ENCODE measurements around the gene KLHDC1.

KLHDC1 gene

DNA sequence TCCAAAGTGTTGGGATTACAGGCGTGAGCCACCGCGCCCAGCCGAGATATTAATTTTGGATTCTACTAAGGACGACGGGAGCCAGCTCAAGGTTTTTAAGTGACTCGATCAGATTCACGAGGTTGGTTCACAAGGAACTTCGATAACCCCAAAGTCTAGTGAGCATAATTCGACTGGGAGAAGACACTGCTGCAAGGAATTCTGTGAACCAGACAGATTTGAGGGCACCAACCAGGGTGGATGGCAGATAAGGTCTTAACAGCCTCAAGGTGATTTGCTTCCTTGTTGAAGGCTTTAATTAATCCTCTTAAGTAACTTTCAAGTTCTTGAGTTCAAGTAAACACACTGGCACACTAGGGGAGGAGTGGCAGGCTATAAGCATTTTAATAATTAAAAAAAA, 73.9 kb downstream of the KLHDC1 start:
- Histone ChIP-seq H3K79me2 (ENCODE audit: insufficient read depth, low read depth) (peaks cover 12% of the 10 kb centered on the region; the same call in 1 of the 2 replicates), H3K27me3 (ENCODE audit: insufficient read depth, low read depth) (no peaks in the 10 kb centered on the region), H3K9ac (peak overlapping the region; percentile 95), H3K4me3 (IDR thresholded peaks at IDR 0.05; ENCODE audit: insufficient read depth, low read depth, low read length) (no peak overlapping the region), H2AFZ (ENCODE audit: low read depth) (peak overlapping the region; percentile 78), H3K36me3 (ENCODE audit: insufficient read depth) (no peaks in the 10 kb centered on the region), H3K4me1 (ENCODE audit: low read depth, poor library complexity, severe bottlenecking) (peaks cover 31% of the 10 kb centered on the region), H3K27ac (peak overlapping the region; percentile 95), H3K4me2 (peak overlapping the region; percentile 80), H4K20me1 (ENCODE audit: insufficient read depth) (no peaks in the 10 kb centered on the region)
- TF ChIP-seq, protein P1, sequence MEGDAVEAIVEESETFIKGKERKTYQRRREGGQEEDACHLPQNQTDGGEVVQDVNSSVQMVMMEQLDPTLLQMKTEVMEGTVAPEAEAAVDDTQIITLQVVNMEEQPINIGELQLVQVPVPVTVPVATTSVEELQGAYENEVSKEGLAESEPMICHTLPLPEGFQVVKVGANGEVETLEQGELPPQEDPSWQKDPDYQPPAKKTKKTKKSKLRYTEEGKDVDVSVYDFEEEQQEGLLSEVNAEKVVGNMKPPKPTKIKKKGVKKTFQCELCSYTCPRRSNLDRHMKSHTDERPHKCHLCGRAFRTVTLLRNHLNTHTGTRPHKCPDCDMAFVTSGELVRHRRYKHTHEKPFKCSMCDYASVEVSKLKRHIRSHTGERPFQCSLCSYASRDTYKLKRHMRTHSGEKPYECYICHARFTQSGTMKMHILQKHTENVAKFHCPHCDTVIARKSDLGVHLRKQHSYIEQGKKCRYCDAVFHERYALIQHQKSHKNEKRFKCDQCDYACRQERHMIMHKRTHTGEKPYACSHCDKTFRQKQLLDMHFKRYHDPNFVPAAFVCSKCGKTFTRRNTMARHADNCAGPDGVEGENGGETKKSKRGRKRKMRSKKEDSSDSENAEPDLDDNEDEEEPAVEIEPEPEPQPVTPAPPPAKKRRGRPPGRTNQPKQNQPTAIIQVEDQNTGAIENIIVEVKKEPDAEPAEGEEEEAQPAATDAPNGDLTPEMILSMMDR (conservative IDR thresholded peaks at IDR 0.05; ENCODE audit: low read depth, low read length) = no peak

GRCh38 chr14:49767270-49767570, 74.3 kb downstream of the KLHDC1 start:
- peaks cover 31% of the 10 kb centered on the region for H3K4me1 ChIP-seq (ENCODE audit: low read depth, poor library complexity, severe bottlenecking)

GRCh38 chr14:49767571-49768300, 74.8 kb downstream of the KLHDC1 start, which contains the start of gene KLHDC2:
KLHDC2 (plus strand) TSS chr14:49768153; CDS start chr14:49768469, 316 bp downstream.
- Histone ChIP-seq H3K27me3 (ENCODE audit: insufficient read depth, low read depth) (no peaks in the 10 kb centered on the region), H3K4me2 (peak within 1 kb of the TSS; percentile 86), H3K4me3 (IDR thresholded peaks at IDR 0.05; ENCODE audit: insufficient read depth, low read depth, low read length) (no peak within 1 kb of the TSS), H3K27ac (peak within 1 kb of the TSS; percentile 95), H4K20me1 (ENCODE audit: insufficient read depth) (no peaks in the 10 kb centered on the region), H3K4me1 (ENCODE audit: low read depth, poor library complexity, severe bottlenecking) (peaks cover 31% of the 10 kb centered on the region), H3K36me3 (ENCODE audit: insufficient read depth) (no peaks in the 10 kb centered on the region), H3K79me2 (ENCODE audit: insufficient read depth, low read depth) (peaks cover 12% of the 10 kb centered on the region; the same call in 1 of the 2 replicates), H3K9ac (peak within 1 kb of the TSS; percentile 95), H2AFZ (ENCODE audit: low read depth) (peak within 1 kb of the TSS; percentile 78)
- TF ChIP-seq, protein P1 (conservative IDR thresholded peaks at IDR 0.05; ENCODE audit: low read depth, low read length) = no peak

More at GRCh38 chr14:49767270-49767570, 74.3 kb downstream of the KLHDC1 start:
- Histone ChIP-seq H2AFZ (ENCODE audit: low read depth) (peak overlapping the region; percentile 78), H3K4me2 (peak overlapping the region; percentile 80), H3K79me2 (ENCODE audit: insufficient read depth, low read depth) (peaks cover 12% of the 10 kb centered on the region; the same call in 1 of the 2 replicates), H3K27ac (peak overlapping the region; percentile 95), H4K20me1 (ENCODE audit: insufficient read depth) (no peaks in the 10 kb centered on the region), H3K4me3 (IDR thresholded peaks at IDR 0.05; ENCODE audit: insufficient read depth, low read depth, low read length) (no peak overlapping the region), H3K27me3 (ENCODE audit: insufficient read depth, low read depth) (no peaks in the 10 kb centered on the region), H3K36me3 (ENCODE audit: insufficient read depth) (no peaks in the 10 kb centered on the region), H3K9ac (peak overlapping the region; percentile 95)
- TF ChIP-seq, protein P1 (conservative IDR thresholded peaks at IDR 0.05; ENCODE audit: low read depth, low read length) = no peak

DNA sequence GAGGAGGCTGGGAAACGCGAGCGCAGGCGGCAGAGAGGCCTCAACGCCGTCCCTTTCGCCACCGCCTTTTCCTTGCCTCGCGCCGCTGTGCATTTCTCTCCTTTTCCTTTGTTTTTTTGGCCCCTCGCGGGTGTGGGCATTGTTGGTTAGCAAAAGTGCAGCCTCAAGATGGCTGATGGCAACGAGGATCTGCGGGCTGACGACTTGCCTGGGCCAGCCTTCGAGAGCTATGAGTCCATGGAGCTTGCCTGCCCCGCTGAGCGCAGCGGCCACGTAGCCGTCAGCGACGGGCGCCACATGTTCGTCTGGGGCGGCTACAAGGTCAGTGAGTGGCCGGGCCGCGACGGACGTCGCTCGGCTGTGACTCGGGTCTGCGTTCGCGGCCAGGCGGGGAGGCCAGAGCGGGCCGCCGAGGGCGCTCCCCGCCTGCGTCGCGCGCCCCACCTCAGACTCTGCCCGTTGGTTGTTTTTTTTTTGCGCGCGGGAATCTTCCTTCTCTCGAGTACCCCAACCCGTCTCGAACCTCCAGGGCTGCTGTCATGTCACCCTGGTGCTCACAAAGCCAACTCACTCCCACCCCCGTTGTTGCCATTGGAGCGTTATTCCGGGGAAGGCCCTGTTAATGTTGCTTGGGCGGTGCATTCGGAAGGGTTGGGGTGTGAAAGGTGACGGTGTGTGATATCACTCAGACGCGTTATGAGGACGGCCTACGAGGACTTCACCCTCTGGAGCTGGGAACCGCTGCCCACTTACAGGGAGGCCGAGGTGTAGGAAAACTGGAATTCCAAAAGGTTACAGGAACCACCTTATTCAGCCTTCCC, 75.6 kb downstream of the KLHDC1 start:
- Histone ChIP-seq H3K79me2 (ENCODE audit: insufficient read depth, low read depth) (peaks cover 12% of the 10 kb centered on the region; the same call in 1 of the 2 replicates), H3K4me2 (peak overlapping the region; percentile 86), H3K27me3 (ENCODE audit: insufficient read depth, low read depth) (no peaks in the 10 kb centered on the region), H3K4me1 (ENCODE audit: low read depth, poor library complexity, severe bottlenecking) (peaks cover 31% of the 10 kb centered on the region), H3K27ac (peak overlapping the region; percentile 95), H4K20me1 (ENCODE audit: insufficient read depth) (no peaks in the 10 kb centered on the region), H3K4me3 (IDR thresholded peaks at IDR 0.05; ENCODE audit: insufficient read depth, low read depth, low read length) (no peak overlapping the region), H3K36me3 (ENCODE audit: insufficient read depth) (no peaks in the 10 kb centered on the region), H3K9ac (peak overlapping the region; percentile 95), H2AFZ (ENCODE audit: low read depth) (peak overlapping the region; percentile 62)
- TF ChIP-seq, protein P1 (conservative IDR thresholded peaks at IDR 0.05; ENCODE audit: low read depth, low read length) = no peak

All from KMS-11 (cell line).